Fibroblast of lung (primary cell): ENCODE measurements around the gene LMF1. TPM values are rescaled to one million over a fixed set of nuclear protein-coding genes. Genes with fewer than 3 reads are reported as not detected.

Experiments used
- DNase-seq, 2 donors: peaks; one replicate each; pipeline versions ENCODE4 v3.0.0 to v3.0.0-alpha.2; 2010; ENCODE audit warnings: low read depth in 2 of 2
- H2AFZ ChIP-seq: 2 replicates; pipeline ENCODE4 v1.5.1; 2012; ENCODE audit warnings: low read length, control low read depth, inconsistent platforms
- H3K27ac ChIP-seq: 2 replicates; pipeline ENCODE4 v1.5.1; 2011; ENCODE audit warnings: low read length, control low read depth; ENCODE audit not compliant: insufficient read depth
- H3K27me3 ChIP-seq: 2 replicates; pipeline ENCODE4 v1.5.1; 2011; ENCODE audit warnings: mild to moderate bottlenecking, low read length; ENCODE audit not compliant: control insufficient read depth, insufficient read depth
- H3K36me3 ChIP-seq: 2 replicates; pipeline ENCODE4 v1.5.1; 2011; ENCODE audit warnings: low read length; ENCODE audit not compliant: control insufficient read depth, insufficient read depth
- H3K4me1 ChIP-seq: 2 replicates; pipeline ENCODE4 v1.5.1; 2011; ENCODE audit warnings: low read length; ENCODE audit not compliant: control insufficient read depth, insufficient read depth; ENCODE audit errors: extremely low read depth
- H3K4me2 ChIP-seq: 2 replicates; pipeline ENCODE4 v1.5.1; 2011; ENCODE audit warnings: low read length, control low read depth; ENCODE audit not compliant: insufficient read depth; ENCODE audit errors: extremely low read depth
- H3K4me3 ChIP-seq, 4 experiments: fragments of 200-600 bp in 1 of 4; sonication (generic) in 1 of 4; replicated peaks in 1 of 4; 2 replicates each; pipeline ENCODE4 v1.5.1; 2011 to 2016; ENCODE audit warnings: low read length in 4 of 4, low read depth in 3 of 4, mild to moderate bottlenecking in 3 of 4, control low read depth in 2 of 4, inconsistent platforms in 1 of 4, mixed read lengths in 1 of 4; ENCODE audit not compliant: insufficient read depth in 1 of 4; ENCODE audit errors: control extremely low read depth in 1 of 4
- H3K79me2 ChIP-seq: 2 replicates; pipeline ENCODE4 v1.5.1; 2012; ENCODE audit warnings: mild to moderate bottlenecking, low read length, inconsistent platforms; ENCODE audit not compliant: control insufficient read depth, insufficient read depth
- H3K9ac ChIP-seq: 2 replicates; pipeline ENCODE4 v1.5.1; 2011; ENCODE audit warnings: mild to moderate bottlenecking, low read length, control low read depth; ENCODE audit not compliant: insufficient read depth
- H3K9me3 ChIP-seq: 2 replicates; pipeline ENCODE4 v1.5.1; 2012; ENCODE audit warnings: low read depth, low read length; ENCODE audit not compliant: control insufficient read depth, insufficient read depth
- H4K20me1 ChIP-seq: 2 replicates; pipeline ENCODE4 v1.5.1; 2011; ENCODE audit warnings: low read length; ENCODE audit not compliant: control insufficient read depth, insufficient read depth; ENCODE audit errors: extremely low read depth
- CTCF ChIP-seq, 2 donors: IDR thresholded peaks in 1 of 2; conservative IDR thresholded peaks in 1 of 2; 1 replicate in 1 of 2; 2 replicates in 1 of 2; pipeline ENCODE4 v1.5.1; 2011 to 2012; ENCODE audit warnings: low read length in 2 of 2, control low read depth in 1 of 2, inconsistent platforms in 1 of 2, low read depth in 1 of 2, mild to moderate bottlenecking in 1 of 2
- EZH2 ChIP-seq: IDR thresholded peaks from 2 replicates; pipeline ENCODE4 v1.5.1; 2012; ENCODE audit warnings: low read length, control low read depth, mild to moderate bottlenecking; ENCODE audit errors: missing control alignments
- polyA plus RNA-seq, 2 donors: library from polyadenylated mRNA; depleted of rRNA in 1 of 2; stranded (reverse) in 1 of 2; unstranded in 1 of 2; fragments of >200 nt; gene quantifications; 2 replicates each; pipeline ENCODE4 v1.2.1, GENCODE V29; 2011 to 2012; ENCODE audit warnings: missing spikeins in 1 of 2
- total RNA-seq: library from RNA; depleted of rRNA; stranded (reverse); fragments of >200 nt; gene quantifications from 2 replicates; pipeline ENCODE4 v1.2.1, GENCODE V29; 2014

Gene LMF1
- total and polyA plus RNA-seq, 2 donors (not counting 1 experiment from before 2014, with no cell fraction given): 12.3 to 12.6 TPM

- Histone ChIP-seq H2AFZ (no peak overlapping the region), H3K4me2 (peak overlapping the region; percentile 44), H4K20me1 (no peaks in the 10 kb centered on the region)
These were observed 47.8 kb upstream of the LMF1 start for GRCh38 chr16:1018447-1019198.

DNA sequence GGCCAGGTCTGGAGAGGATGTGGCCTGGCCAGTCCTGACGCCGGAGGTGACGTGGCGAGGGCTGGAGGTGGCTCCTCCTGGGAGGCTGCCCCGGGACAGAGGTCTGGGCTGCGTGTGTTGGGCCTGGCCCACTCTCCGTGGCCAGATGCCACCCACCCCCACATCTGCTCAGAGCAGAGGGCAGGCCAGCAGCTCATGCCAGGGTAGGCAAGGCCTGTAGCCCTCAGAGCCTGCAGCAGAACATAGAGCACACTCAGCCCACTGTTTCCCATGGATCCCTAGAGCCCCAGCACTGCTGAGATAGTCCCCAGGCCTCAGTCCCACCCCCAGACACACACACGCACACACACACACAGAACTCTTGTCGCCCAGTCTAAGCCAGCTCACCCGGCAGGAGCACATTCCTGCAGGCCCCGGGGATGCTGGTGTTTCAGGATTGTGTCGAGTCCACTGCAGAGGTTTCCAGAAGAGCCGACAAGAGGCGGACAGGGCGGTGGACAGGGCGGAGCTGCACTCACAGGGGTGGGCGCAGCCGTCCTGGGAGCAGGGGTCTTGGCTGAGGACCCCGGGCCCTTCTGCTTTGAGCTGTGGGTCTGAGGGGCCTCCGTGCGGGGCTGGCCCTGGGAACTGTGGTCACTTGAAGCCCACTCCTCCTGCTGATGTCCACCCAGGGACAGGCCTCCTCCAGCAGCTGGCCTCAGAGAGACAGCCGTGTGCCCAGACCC, 44.1 kb upstream of the LMF1 start:
- Histone ChIP-seq H2AFZ (no peak overlapping the region), H3K79me2 (no peaks in the 10 kb centered on the region), H3K9me3 (no peaks in the 10 kb centered on the region), H3K4me2 (no peak overlapping the region), H3K4me3 (no peak overlapping the region), H3K9ac (no peak overlapping the region), H3K4me1 (no peaks in the 10 kb centered on the region), H3K36me3 (no peaks in the 10 kb centered on the region), H3K27me3 (no peaks in the 10 kb centered on the region), H3K27ac (no peak overlapping the region), H4K20me1 (no peaks in the 10 kb centered on the region)
- TF ChIP-seq EZH2 (no peak), CTCF (conservative IDR thresholded peaks at IDR 0.05 in 1 of 2, IDR thresholded peaks at IDR 0.05 in 1 of 2; ENCODE audit: low read depth in 1 of 2, low read length in 2 of 2) (no peak)
- DNase-seq: peak in 1 of 2 donors; percentile 13

More at GRCh38 chr16:1018447-1019198, 47.8 kb upstream of the LMF1 start:
- H3K79me2 ChIP-seq: no peaks in the 10 kb centered on the region
- TF ChIP-seq CTCF (conservative IDR thresholded peaks at IDR 0.05 in 1 of 2, IDR thresholded peaks at IDR 0.05 in 1 of 2; ENCODE audit: low read depth in 1 of 2, low read length in 2 of 2) (no peak), EZH2 (no peak)
- no peaks in the 10 kb centered on the region for H3K27me3 ChIP-seq
- no peak overlapping the region for H3K9ac ChIP-seq
- no peaks in the 10 kb centered on the region for H3K4me1 ChIP-seq
- H3K36me3 ChIP-seq: no peaks in the 10 kb centered on the region
- H3K9me3 ChIP-seq: no peaks in the 10 kb centered on the region
- no peak overlapping the region for H3K4me3 ChIP-seq
- H3K27ac ChIP-seq: no peak overlapping the region
- no peak for DNase-seq

GRCh38 chr16:1014221-1014620, 43.4 kb upstream of the LMF1 start:
- Histone ChIP-seq H2AFZ (no peak overlapping the region), H3K27ac (no peak overlapping the region), H3K36me3 (no peaks in the 10 kb centered on the region), H3K9ac (no peak overlapping the region), H3K4me2 (no peak overlapping the region), H3K27me3 (no peaks in the 10 kb centered on the region), H4K20me1 (no peaks in the 10 kb centered on the region), H3K4me3 (no peak overlapping the region), H3K79me2 (no peaks in the 10 kb centered on the region), H3K9me3 (no peaks in the 10 kb centered on the region), H3K4me1 (no peaks in the 10 kb centered on the region)
- TF ChIP-seq CTCF (conservative IDR thresholded peaks at IDR 0.05 in 1 of 2, IDR thresholded peaks at IDR 0.05 in 1 of 2; ENCODE audit: low read depth in 1 of 2, low read length in 2 of 2): no peak
- no peak for TF ChIP-seq EZH2
- DNase-seq: no peak
